Measurements from ENCODE around the gene KDM3A. TPM values are rescaled to one million over a fixed set of nuclear protein-coding genes. Genes with fewer than 3 reads are reported as not detected.

KDM3A gene
- total RNA-seq, 2 donors from 2014 or later: 31.8 to 34.4 TPM

GRCh38 chr2:86430368-86430767, 10.8 kb upstream of the KDM3A start:
- Histone ChIP-seq H3K9ac (ENCODE audit: extremely low read depth, low read length, poor library complexity, severe bottlenecking) (no peak overlapping the region), H3K4me3 (ENCODE audit: low read length) (no peak overlapping the region), H3K9me3 (ENCODE audit: control insufficient read depth, low read length) (peaks cover 18% of the 10 kb centered on the region), H3K4me1 (ENCODE audit: control insufficient read depth, insufficient read depth, low read length) (no peaks in the 10 kb centered on the region), H3K36me3 (ENCODE audit: control insufficient read depth, insufficient read depth, low read length) (no peaks in the 10 kb centered on the region), H3K27me3 (ENCODE audit: control insufficient read depth, insufficient read depth, low read length, poor library complexity, severe bottlenecking) (peaks cover 26% of the 10 kb centered on the region), H3K27ac (ENCODE audit: low read depth, low read length) (no peak overlapping the region)
- no peaks in the 10 kb centered on the region for H3K4me1 Mint-ChIP-seq
- no peak overlapping the region for H3K27ac Mint-ChIP-seq
- H3K9me3 Mint-ChIP-seq: peaks cover 5% of the 10 kb centered on the region
- H3K27me3 Mint-ChIP-seq (ENCODE audit: insufficient read depth): peaks cover 35% of the 10 kb centered on the region
- no peaks in the 10 kb centered on the region for H3K36me3 Mint-ChIP-seq (ENCODE audit: low read depth)
- no peak for DNase-seq
- 100% methylated on average over 1 of the region's 1 CpG; no CpG with 5 or more reads in 1 of the 2 experiments for WGBS, 2 experiments (ENCODE audit: insufficient coverage in 1 of 2, insufficient read length in 1 of 2)
- TF ChIP-seq CTCF (conservative IDR thresholded peaks at IDR 0.05): no peak
- H3K4me3 Mint-ChIP-seq: no peak overlapping the region

GRCh38 chr2:86433137-86433536, 8.0 kb upstream of the KDM3A start:
- no peak overlapping the region for H3K4me3 Mint-ChIP-seq
- peaks cover 34% of the 10 kb centered on the region for H3K27me3 Mint-ChIP-seq (ENCODE audit: insufficient read depth)
- WGBS, 2 experiments (ENCODE audit: insufficient coverage in 1 of 2, insufficient read length in 1 of 2): 100% methylated on average over 1 of the region's 1 CpG; no CpG with 5 or more reads in 1 of the 2 experiments

GRCh38 chr2:86434290-86434689, 6.9 kb upstream of the KDM3A start:
- Histone ChIP-seq H3K36me3 (ENCODE audit: control insufficient read depth, insufficient read depth, low read length) (no peaks in the 10 kb centered on the region), H3K9ac (ENCODE audit: extremely low read depth, low read length, poor library complexity, severe bottlenecking) (no peak overlapping the region), H3K27me3 (ENCODE audit: control insufficient read depth, insufficient read depth, low read length, poor library complexity, severe bottlenecking) (peaks cover 17% of the 10 kb centered on the region), H3K4me3 (ENCODE audit: low read length) (no peak overlapping the region), H3K9me3 (ENCODE audit: control insufficient read depth, low read length) (peaks cover 36% of the 10 kb centered on the region), H3K27ac (ENCODE audit: low read depth, low read length) (no peak overlapping the region), H3K4me1 (ENCODE audit: control insufficient read depth, insufficient read depth, low read length) (no peaks in the 10 kb centered on the region)
- no peak for TF ChIP-seq CTCF (conservative IDR thresholded peaks at IDR 0.05)
- Mint-ChIP-seq H3K27me3 (ENCODE audit: insufficient read depth) (peaks cover 36% of the 10 kb centered on the region), H3K27ac (no peak overlapping the region), H3K9me3 (peaks cover 27% of the 10 kb centered on the region), H3K36me3 (ENCODE audit: low read depth) (no peaks in the 10 kb centered on the region), H3K4me3 (no peak overlapping the region), H3K4me1 (no peaks in the 10 kb centered on the region)
- no peak for DNase-seq

More at GRCh38 chr2:86433137-86433536, 8.0 kb upstream of the KDM3A start:
- no peak overlapping the region for H3K27ac Mint-ChIP-seq
- H3K4me1 Mint-ChIP-seq: no peaks in the 10 kb centered on the region
- peaks cover 17% of the 10 kb centered on the region for H3K27me3 ChIP-seq (ENCODE audit: control insufficient read depth, insufficient read depth, low read length, poor library complexity, severe bottlenecking)
- no peak overlapping the region for H3K9ac ChIP-seq (ENCODE audit: extremely low read depth, low read length, poor library complexity, severe bottlenecking)
- no peak for TF ChIP-seq CTCF (conservative IDR thresholded peaks at IDR 0.05)
- H3K4me1 ChIP-seq (ENCODE audit: control insufficient read depth, insufficient read depth, low read length): no peaks in the 10 kb centered on the region
- no peak overlapping the region for H3K27ac ChIP-seq (ENCODE audit: low read depth, low read length)
- peaks cover 26% of the 10 kb centered on the region for H3K9me3 ChIP-seq (ENCODE audit: control insufficient read depth, low read length)
- no peak for DNase-seq
- no peaks in the 10 kb centered on the region for H3K36me3 Mint-ChIP-seq (ENCODE audit: low read depth)
- H3K4me3 ChIP-seq (ENCODE audit: low read length): no peak overlapping the region
- H3K9me3 Mint-ChIP-seq: peaks cover 18% of the 10 kb centered on the region
- no peaks in the 10 kb centered on the region for H3K36me3 ChIP-seq (ENCODE audit: control insufficient read depth, insufficient read depth, low read length)
